HEK293 (cell line): ENCODE results near the gene NABP2.

ENCODE experiments used
- CTCF ChIP-seq: fragments of 450-650 bp; formaldehyde crosslinking; IDR thresholded peaks from 2 replicates; pipeline ENCODE4 v1.5.1; 2016; ENCODE audit warnings: missing biosample characterization, missing genetic modification characterization
- GFI1B ChIP-seq: fragments of 450-650 bp; formaldehyde crosslinking; IDR thresholded peaks from 2 replicates; pipeline ENCODE4 v1.5.1; 2016; ENCODE audit warnings: missing biosample characterization, missing genetic modification characterization
- HOXC10 ChIP-seq: sonication (generic); formaldehyde crosslinking; IDR thresholded peaks from 2 replicates; pipeline ENCODE4 v1.8.1; 2023; ENCODE audit warnings: mild to moderate bottlenecking, missing genetic modification reagents
- HOXD13 ChIP-seq: sonication (generic); formaldehyde crosslinking; IDR thresholded peaks from 2 replicates; pipeline ENCODE4 v1.8.0; 2022; ENCODE audit warnings: missing genetic modification reagents, borderline replicate concordance
- INSM2 ChIP-seq: fragments of 450-650 bp; formaldehyde crosslinking; IDR thresholded peaks from 2 replicates; pipeline ENCODE4 v1.5.1; 2016; ENCODE audit warnings: missing biosample characterization, missing genetic modification characterization
- KLF8 ChIP-seq: fragments of 450-650 bp; formaldehyde crosslinking; IDR thresholded peaks from 2 replicates; pipeline ENCODE4 v1.5.1; 2016; ENCODE audit warnings: missing biosample characterization, missing genetic modification characterization
- MZF1 ChIP-seq: fragments of 450-650 bp; formaldehyde crosslinking; IDR thresholded peaks from 2 replicates; pipeline ENCODE4 v1.5.1; 2017; ENCODE audit warnings: missing biosample characterization, missing genetic modification characterization, borderline replicate concordance
- OVOL3 ChIP-seq: fragments of 450-650 bp; formaldehyde crosslinking; IDR thresholded peaks from 2 replicates; pipeline ENCODE4 v1.5.1; 2016; ENCODE audit warnings: missing biosample characterization, missing genetic modification characterization
- PRDM2 ChIP-seq: fragments of 450-650 bp; formaldehyde crosslinking; IDR thresholded peaks from 2 replicates; pipeline ENCODE4 v1.5.1; 2016; ENCODE audit warnings: missing biosample characterization, missing genetic modification characterization, borderline replicate concordance
- SCRT2 ChIP-seq: fragments of 450-650 bp; formaldehyde crosslinking; IDR thresholded peaks from 2 replicates; pipeline ENCODE4 v1.5.1; 2016; ENCODE audit warnings: missing biosample characterization, missing genetic modification characterization
- ZBTB7A ChIP-seq: fragments of 450-650 bp; formaldehyde crosslinking; IDR thresholded peaks from 2 replicates; pipeline ENCODE4 v1.5.1; 2016; ENCODE audit warnings: low read depth, missing biosample characterization, missing genetic modification characterization
- ZNF175 ChIP-seq: fragments of 450-650 bp; formaldehyde crosslinking; IDR thresholded peaks from 2 replicates; pipeline ENCODE4 v1.5.1; 2016; ENCODE audit warnings: missing biosample characterization, missing genetic modification characterization
- ZNF239 ChIP-seq: fragments of 450-650 bp; formaldehyde crosslinking; IDR thresholded peaks from 2 replicates; pipeline ENCODE4 v1.5.1; 2016; ENCODE audit warnings: missing biosample characterization, missing genetic modification characterization
- ZNF274 ChIP-seq, 2 experiments: fragments of 200-500 bp in 1 of 2; fragments of 450-650 bp in 1 of 2; sonication (Bioruptor generic) in 1 of 2; formaldehyde crosslinking in 1 of 2; IDR thresholded peaks; 2 replicates each; pipeline versions ENCODE4 v1.5.1 to v1.6.1; 2014 to 2016; ENCODE audit warnings: borderline replicate concordance in 1 of 2, inconsistent platforms in 1 of 2, low read length in 1 of 2, missing biosample characterization in 1 of 2, missing genetic modification characterization in 1 of 2
- ZNF48 ChIP-seq: fragments of 450-650 bp; formaldehyde crosslinking; IDR thresholded peaks from 2 replicates; pipeline ENCODE4 v1.5.1; 2016; ENCODE audit warnings: missing biosample characterization, missing genetic modification characterization
- ZNF501 ChIP-seq: fragments of 450-650 bp; formaldehyde crosslinking; IDR thresholded peaks from 2 replicates; pipeline ENCODE4 v1.5.1; 2016; ENCODE audit warnings: missing biosample characterization, missing genetic modification characterization
- ZNF558 ChIP-seq: fragments of 450-650 bp; formaldehyde crosslinking; IDR thresholded peaks from 2 replicates; pipeline ENCODE4 v1.5.1; 2016; ENCODE audit warnings: missing biosample characterization, missing genetic modification characterization
- ZNF596 ChIP-seq: fragments of 450-650 bp; IDR thresholded peaks from 2 replicates; pipeline ENCODE4 v1.5.0; 2018; ENCODE audit warnings: missing biosample characterization, mild to moderate bottlenecking, missing genetic modification characterization, moderate library complexity
- ZNF639 ChIP-seq: fragments of 450-650 bp; formaldehyde crosslinking; IDR thresholded peaks from 2 replicates; pipeline ENCODE4 v1.5.1; 2016; ENCODE audit warnings: missing biosample characterization, missing genetic modification characterization
- ZNF776 ChIP-seq: fragments of 450-650 bp; formaldehyde crosslinking; IDR thresholded peaks from 2 replicates; pipeline ENCODE4 v1.5.0; 2017; ENCODE audit warnings: missing biosample characterization, missing genetic modification characterization, borderline replicate concordance
- ZSCAN4 ChIP-seq: fragments of 450-650 bp; formaldehyde crosslinking; IDR thresholded peaks from 2 replicates; pipeline ENCODE4 v1.5.1; 2017; ENCODE audit warnings: missing biosample characterization, missing genetic modification characterization
- TF ChIP-seq, protein P1 (sequence below): fragments of 450-650 bp; IDR thresholded peaks from 2 replicates; pipeline ENCODE4 v1.5.1; 2018; ENCODE audit warnings: missing biosample characterization, missing genetic modification characterization
- TF ChIP-seq, protein P2 (sequence below): fragments of 450-650 bp; formaldehyde crosslinking; IDR thresholded peaks from 2 replicates; pipeline ENCODE4 v1.5.1; 2017; ENCODE audit warnings: missing biosample characterization, missing genetic modification characterization

Gene NABP2

DNA sequence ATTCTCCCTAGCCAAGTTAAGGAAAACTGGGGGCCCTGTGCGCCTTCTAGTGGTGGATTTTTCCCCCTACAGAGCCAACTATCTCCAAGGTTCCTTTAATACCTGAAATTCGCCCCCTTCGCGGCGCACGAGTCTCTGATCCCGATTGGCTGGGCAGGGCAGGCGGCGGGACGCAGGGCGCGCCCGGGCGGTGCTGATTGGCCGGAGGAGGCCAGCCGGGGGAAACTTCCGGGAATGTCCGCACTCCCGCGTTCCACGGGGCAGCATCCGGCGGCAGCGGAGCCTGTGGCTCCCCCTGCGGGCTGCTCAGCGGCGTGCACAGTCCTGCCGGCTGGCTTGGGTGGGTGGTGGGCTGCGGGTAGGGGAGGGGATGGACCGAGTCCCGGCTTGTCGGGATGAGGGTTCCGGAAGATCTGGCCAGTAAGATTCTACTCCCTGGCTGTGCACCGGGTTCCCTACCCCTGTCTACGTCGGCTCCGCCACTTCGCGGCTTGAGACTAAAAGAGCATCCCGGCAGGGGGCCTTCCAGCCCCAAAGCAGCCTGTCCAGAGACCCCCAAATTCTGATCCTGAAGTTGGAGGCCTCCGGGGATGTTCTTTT lies at the start of gene NABP2 (continued):
- TF ChIP-seq SCRT2 (tag by site-specific recombination), result no peak
- TF ChIP-seq MZF1 (tag by site-specific recombination), result no peak; the same call in 1 of the 2 replicates
- no peak for TF ChIP-seq OVOL3 (tag by site-specific recombination)
- TF ChIP-seq ZNF274 (IDR thresholded peaks at IDR 0.05; ENCODE audit: low read length), result no peak
- no peak for TF ChIP-seq ZNF274 (tag by site-specific recombination; IDR thresholded peaks at IDR 0.05; ENCODE audit: borderline replicate concordance)
- TF ChIP-seq HOXC10 (CRISPR knock-in tag), result no peak
- TF ChIP-seq, protein P1, sequence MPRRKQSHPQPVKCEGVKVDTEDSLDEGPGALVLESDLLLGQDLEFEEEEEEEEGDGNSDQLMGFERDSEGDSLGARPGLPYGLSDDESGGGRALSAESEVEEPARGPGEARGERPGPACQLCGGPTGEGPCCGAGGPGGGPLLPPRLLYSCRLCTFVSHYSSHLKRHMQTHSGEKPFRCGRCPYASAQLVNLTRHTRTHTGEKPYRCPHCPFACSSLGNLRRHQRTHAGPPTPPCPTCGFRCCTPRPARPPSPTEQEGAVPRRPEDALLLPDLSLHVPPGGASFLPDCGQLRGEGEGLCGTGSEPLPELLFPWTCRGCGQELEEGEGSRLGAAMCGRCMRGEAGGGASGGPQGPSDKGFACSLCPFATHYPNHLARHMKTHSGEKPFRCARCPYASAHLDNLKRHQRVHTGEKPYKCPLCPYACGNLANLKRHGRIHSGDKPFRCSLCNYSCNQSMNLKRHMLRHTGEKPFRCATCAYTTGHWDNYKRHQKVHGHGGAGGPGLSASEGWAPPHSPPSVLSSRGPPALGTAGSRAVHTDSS, result no peak
- no peak for TF ChIP-seq HOXD13 (CRISPR knock-in tag)
- no peak for TF ChIP-seq GFI1B (tag by site-specific recombination)
- TF ChIP-seq ZNF48 (tag by site-specific recombination), result no peak
- no peak for TF ChIP-seq ZNF558 (tag by site-specific recombination)
- peak; percentile 74; the same call in 1 of the 2 replicates for TF ChIP-seq KLF8 (tag by site-specific recombination)
- no peak for TF ChIP-seq ZNF596
- TF ChIP-seq, protein P2, sequence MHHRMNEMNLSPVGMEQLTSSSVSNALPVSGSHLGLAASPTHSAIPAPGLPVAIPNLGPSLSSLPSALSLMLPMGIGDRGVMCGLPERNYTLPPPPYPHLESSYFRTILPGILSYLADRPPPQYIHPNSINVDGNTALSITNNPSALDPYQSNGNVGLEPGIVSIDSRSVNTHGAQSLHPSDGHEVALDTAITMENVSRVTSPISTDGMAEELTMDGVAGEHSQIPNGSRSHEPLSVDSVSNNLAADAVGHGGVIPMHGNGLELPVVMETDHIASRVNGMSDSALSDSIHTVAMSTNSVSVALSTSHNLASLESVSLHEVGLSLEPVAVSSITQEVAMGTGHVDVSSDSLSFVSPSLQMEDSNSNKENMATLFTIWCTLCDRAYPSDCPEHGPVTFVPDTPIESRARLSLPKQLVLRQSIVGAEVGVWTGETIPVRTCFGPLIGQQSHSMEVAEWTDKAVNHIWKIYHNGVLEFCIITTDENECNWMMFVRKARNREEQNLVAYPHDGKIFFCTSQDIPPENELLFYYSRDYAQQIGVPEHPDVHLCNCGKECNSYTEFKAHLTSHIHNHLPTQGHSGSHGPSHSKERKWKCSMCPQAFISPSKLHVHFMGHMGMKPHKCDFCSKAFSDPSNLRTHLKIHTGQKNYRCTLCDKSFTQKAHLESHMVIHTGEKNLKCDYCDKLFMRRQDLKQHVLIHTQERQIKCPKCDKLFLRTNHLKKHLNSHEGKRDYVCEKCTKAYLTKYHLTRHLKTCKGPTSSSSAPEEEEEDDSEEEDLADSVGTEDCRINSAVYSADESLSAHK, result no peak
- no peak for TF ChIP-seq ZNF776
- TF ChIP-seq ZSCAN4, result no peak
- TF ChIP-seq PRDM2 (tag by site-specific recombination), result no peak
- TF ChIP-seq ZNF239 (tag by site-specific recombination), result no peak
- peak; percentile 57 for TF ChIP-seq INSM2 (tag by site-specific recombination)
- TF ChIP-seq ZNF639 (tag by site-specific recombination), result peak; percentile 58; the same call in 1 of the 2 replicates
- peak; percentile 71; the same call in 1 of the 2 replicates for TF ChIP-seq ZNF501 (tag by site-specific recombination)
- peak; percentile 98 for TF ChIP-seq CTCF (tag by site-specific recombination)
- no peak for TF ChIP-seq ZNF175 (tag by site-specific recombination)
- TF ChIP-seq ZBTB7A (tag by site-specific recombination), result peak; percentile 78; the same call in 1 of the 2 replicates
